ENCODE measurements around the gene PTPRA. TPM values are rescaled to one million over a fixed set of nuclear protein-coding genes. Genes with fewer than 3 reads are reported as not detected.

PTPRA gene
- total RNA-seq, 4 donors from 2014 or later, result 73.4 to 110 (median 93.1) TPM

DNA sequence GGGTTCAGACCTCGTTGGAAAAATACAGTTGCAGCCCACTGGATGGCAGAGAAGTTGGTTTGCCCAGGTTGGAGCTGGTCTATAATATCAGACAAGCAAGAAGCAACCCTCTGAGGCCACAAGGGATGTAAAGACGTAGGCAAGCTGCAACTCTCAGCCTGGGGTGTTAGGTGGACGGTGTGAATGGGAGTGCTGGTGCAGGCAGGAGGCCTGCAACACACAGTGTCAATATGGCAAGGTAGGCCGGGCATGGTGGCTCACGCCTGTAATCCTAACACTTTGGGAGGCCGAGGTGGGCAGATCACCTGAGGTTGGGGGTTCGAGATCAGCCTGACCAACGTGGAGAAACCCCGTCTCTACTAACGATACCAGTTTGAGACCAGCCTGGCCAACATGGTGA is 22.2 kb upstream of the PTPRA start:
- Histone ChIP-seq H3K27me3 (no peaks in the 10 kb centered on the region), H3K36me3 (no peaks in the 10 kb centered on the region), H3K27ac (no peak overlapping the region), H3K4me1 (no peaks in the 10 kb centered on the region), H3K4me3 (replicated peaks in 1 of 3) (no peak overlapping the region), H3K9me3 (no peaks in the 10 kb centered on the region)
- intact Hi-C loops (cut with DNase I), result no loop called here
- WGBS, 2 donors, result 93 to 95% methylated on average over 10 of the region's 10 CpGs
- TF ChIP-seq POLR2A (IDR thresholded peaks at IDR 0.05), result no peak
- TF ChIP-seq, protein P1, sequence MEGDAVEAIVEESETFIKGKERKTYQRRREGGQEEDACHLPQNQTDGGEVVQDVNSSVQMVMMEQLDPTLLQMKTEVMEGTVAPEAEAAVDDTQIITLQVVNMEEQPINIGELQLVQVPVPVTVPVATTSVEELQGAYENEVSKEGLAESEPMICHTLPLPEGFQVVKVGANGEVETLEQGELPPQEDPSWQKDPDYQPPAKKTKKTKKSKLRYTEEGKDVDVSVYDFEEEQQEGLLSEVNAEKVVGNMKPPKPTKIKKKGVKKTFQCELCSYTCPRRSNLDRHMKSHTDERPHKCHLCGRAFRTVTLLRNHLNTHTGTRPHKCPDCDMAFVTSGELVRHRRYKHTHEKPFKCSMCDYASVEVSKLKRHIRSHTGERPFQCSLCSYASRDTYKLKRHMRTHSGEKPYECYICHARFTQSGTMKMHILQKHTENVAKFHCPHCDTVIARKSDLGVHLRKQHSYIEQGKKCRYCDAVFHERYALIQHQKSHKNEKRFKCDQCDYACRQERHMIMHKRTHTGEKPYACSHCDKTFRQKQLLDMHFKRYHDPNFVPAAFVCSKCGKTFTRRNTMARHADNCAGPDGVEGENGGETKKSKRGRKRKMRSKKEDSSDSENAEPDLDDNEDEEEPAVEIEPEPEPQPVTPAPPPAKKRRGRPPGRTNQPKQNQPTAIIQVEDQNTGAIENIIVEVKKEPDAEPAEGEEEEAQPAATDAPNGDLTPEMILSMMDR (IDR thresholded peaks at IDR 0.05), result no peak
- no peak for DNase-seq

DNA sequence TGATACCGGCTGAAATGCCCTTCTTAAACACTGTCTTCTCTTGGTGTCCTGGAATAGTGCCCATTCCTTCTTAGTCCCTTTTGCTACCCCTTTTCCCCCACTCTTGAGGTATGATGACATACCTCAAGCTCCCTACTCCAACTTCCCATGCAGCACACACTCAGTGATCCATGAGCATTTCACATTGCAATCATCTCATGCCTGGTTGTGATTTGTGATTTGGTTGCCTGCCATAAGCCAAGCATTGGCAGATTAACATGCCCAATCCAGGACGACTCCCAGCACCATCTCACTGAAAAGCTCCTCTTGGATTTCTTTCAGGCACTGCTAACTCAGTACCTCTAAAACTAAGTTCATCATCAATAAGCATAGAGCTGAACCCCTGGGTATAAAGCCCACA is 14.7 kb upstream of the PTPRA start:
- peaks cover 15 to 19% of the 10 kb centered on the region in 2 donors for H3K36me3 ChIP-seq
- TF ChIP-seq, protein P1 (IDR thresholded peaks at IDR 0.05), result no peak
- TF ChIP-seq POLR2A (IDR thresholded peaks at IDR 0.05), result no peak
- H3K9me3 ChIP-seq, result no peaks in the 10 kb centered on the region
- no peaks in the 10 kb centered on the region for H3K27me3 ChIP-seq
- peaks cover 5 to 18% of the 10 kb centered on the region in 2 donors for H3K4me1 ChIP-seq
- 50 to 53% methylated on average over 2 of the region's 2 CpGs for whole genome bisulfite sequencing, 2 donors
- intact Hi-C loops (cut with DNase I), result no loop called here
- no peak for DNase-seq
- H3K27ac ChIP-seq, result no peak overlapping the region
- H3K4me3 ChIP-seq (replicated peaks in 1 of 3), result no peak overlapping the region

DNA sequence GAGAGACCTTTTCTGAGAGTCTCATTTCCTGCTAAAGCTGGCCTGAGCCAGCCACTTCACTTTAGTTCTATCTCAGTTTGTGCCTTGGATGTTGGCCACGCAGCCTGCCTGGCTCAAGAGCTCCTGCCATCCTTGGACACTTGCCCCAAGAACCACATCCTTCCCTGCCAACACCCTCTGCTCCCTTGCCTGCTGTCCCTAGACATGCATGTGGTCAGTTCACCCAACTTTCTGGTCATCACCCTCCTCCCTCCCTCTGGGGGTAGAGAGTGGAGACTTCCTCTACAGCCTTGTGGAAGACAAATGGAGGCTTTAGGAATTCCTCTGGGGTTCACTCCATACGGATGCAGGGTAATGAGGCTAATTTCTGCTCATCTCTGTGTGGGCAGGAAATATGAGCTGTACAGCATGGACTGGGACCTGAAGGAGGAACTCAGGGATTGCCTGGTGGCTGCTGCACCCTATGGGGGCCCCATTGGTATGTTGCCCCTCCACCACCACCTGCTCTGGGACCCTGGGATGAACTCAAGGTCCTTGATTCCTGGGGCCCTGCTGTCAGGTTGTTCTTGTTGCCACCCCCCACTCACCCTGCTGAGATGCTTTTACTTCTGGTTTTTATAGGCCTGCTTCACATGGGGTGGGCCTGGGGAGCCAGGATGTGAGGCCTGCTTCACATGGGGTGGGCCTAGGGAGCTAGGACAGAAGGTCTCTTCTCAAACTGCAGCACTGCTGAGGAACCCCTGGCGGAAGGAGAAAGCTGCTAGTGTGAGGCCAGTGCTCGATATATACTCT is 13.8 kb upstream of the PTPRA start:
- intact Hi-C loops (cut with DNase I), result loop anchor here (5.0 kb wide), 1 partner anchor 138 kb away; no protein-coding TSS in a partner anchor
- Histone ChIP-seq H3K9me3 (no peaks in the 10 kb centered on the region), H3K27ac (no peak overlapping the region), H3K4me1 (peaks cover 5 to 18% of the 10 kb centered on the region in 2 donors), H3K36me3 (peaks cover 21 to 26% of the 10 kb centered on the region in 2 donors), H3K4me3 (replicated peaks in 1 of 3) (no peak overlapping the region), H3K27me3 (no peaks in the 10 kb centered on the region)
- TF ChIP-seq, protein P1 (IDR thresholded peaks at IDR 0.05), result no peak
- no peak for TF ChIP-seq POLR2A (IDR thresholded peaks at IDR 0.05)
- peak; percentile 72 to 74 for DNase-seq
- 73 to 76% methylated on average over 4 of the region's 4 CpGs for WGBS, 2 donors

DNA sequence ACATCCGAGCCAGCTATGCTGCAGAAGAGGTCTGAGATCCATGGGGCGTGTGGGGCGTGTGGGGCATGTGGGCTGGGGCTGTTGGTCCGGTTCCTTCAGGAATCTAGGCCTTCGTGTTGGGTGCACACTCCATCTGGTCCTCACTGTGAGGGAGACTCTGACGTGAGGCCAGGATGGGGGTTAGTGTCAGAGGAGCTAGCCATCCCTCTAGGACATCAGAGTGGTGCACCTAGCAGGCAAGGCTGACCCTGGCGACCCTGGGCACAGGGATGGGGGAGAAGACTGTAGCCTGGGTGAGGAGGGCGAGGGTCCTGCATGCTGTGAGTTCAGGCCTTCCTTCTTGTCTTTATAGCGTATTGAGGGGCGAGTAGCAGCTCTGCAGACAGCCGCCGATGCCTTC is 8.7 kb upstream of the PTPRA start:
- Histone ChIP-seq H3K27me3 (no peaks in the 10 kb centered on the region), H3K36me3 (peaks cover 45% of the 10 kb centered on the region in 2 donors), H3K9me3 (no peaks in the 10 kb centered on the region), H3K4me3 (replicated peaks in 1 of 3) (no peak overlapping the region), H3K4me1 (no peaks in the 10 kb centered on the region), H3K27ac (no peak overlapping the region)
- DNase-seq, result no peak
- 94 to 95% methylated on average over 12 of the region's 12 CpGs for WGBS, 2 donors
- TF ChIP-seq POLR2A (IDR thresholded peaks at IDR 0.05), result no peak
- TF ChIP-seq, protein P1 (IDR thresholded peaks at IDR 0.05), result no peak
- intact Hi-C loops (cut with DNase I), result loop anchor here (5.0 kb wide), 1 partner anchor 133 kb away; no protein-coding TSS in a partner anchor

DNA sequence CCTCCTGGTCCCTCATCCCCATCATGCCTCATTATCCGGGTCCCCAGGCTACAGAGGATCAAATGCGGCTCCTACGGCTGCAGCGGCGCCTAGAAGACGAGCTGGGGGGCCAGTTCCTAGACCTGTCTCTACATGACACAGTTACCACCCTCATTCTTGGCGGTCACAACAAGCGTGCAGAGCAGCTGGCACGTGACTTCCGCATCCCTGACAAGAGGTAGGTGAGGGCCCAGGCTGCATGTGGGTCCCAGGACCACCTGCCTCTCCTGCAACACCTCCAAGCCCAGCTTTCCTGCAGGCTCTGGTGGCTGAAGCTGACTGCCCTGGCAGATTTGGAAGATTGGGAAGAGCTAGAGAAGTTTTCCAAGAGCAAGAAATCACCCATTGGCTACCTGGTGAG is 8.2 kb upstream of the PTPRA start:
- Histone ChIP-seq H3K36me3 (peaks cover 45% of the 10 kb centered on the region in 2 donors), H3K27ac (no peak overlapping the region), H3K9me3 (no peaks in the 10 kb centered on the region), H3K4me1 (no peaks in the 10 kb centered on the region), H3K4me3 (replicated peaks in 1 of 3) (no peak overlapping the region), H3K27me3 (no peaks in the 10 kb centered on the region)
- intact Hi-C loops (cut with DNase I), result no loop called here
- DNase-seq, result no peak
- 98 to 100% methylated on average over 9 to 10 of the region's 10 CpGs for WGBS, 2 donors
- TF ChIP-seq, protein P1 (IDR thresholded peaks at IDR 0.05), result no peak
- TF ChIP-seq POLR2A (IDR thresholded peaks at IDR 0.05), result no peak

All from thyroid gland (tissue), 4 donors.